ENCODE measurements around the gene FILIP1L. TPM values are rescaled to one million over a fixed set of nuclear protein-coding genes. Genes with fewer than 3 reads are reported as not detected.
A peak's percentile ranks its signal among the peaks of the same experiment; 100 is the strongest.

The FILIP1L gene
- total and polyA plus RNA-seq, 11 donors = 18.2 to 120 (median 77.3) TPM

DNA sequence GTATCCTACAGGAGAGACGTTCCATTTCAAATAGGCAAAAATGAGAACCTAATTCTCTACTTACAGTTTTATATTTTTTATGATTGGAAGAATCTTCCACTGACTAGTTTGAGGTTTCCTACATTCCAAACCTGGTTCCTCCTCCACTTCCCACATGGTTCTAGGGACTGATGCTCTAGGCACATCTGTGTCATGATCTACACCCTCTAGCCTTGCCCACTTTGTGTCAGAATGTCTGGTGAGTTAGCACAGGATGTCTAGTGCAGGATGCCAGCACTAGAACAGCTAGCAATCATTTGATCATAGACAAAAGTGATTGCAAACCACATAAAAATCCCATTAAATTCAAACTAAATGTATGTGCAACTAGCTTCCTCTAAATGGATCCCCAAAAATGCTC, 26.7 kb upstream of the FILIP1L start:
- Histone ChIP-seq H3K27ac (no peak overlapping the region), H3K4me3 (no peak overlapping the region), H3K27me3 (no peaks in the 10 kb centered on the region), H3K36me3 (no peaks in the 10 kb centered on the region), H3K4me1 (peaks cover 0 to 16% (median 6%) of the 10 kb centered on the region in 12 donors), H3K9me3 (peaks cover 0 to 15% (median 8%) of the 10 kb centered on the region in 12 donors)
- intact Hi-C loops (cut with DNase I) = no loop called here
- TF ChIP-seq POLR2A (IDR thresholded peaks at IDR 0.05) = no peak
- TF ChIP-seq, protein P1, sequence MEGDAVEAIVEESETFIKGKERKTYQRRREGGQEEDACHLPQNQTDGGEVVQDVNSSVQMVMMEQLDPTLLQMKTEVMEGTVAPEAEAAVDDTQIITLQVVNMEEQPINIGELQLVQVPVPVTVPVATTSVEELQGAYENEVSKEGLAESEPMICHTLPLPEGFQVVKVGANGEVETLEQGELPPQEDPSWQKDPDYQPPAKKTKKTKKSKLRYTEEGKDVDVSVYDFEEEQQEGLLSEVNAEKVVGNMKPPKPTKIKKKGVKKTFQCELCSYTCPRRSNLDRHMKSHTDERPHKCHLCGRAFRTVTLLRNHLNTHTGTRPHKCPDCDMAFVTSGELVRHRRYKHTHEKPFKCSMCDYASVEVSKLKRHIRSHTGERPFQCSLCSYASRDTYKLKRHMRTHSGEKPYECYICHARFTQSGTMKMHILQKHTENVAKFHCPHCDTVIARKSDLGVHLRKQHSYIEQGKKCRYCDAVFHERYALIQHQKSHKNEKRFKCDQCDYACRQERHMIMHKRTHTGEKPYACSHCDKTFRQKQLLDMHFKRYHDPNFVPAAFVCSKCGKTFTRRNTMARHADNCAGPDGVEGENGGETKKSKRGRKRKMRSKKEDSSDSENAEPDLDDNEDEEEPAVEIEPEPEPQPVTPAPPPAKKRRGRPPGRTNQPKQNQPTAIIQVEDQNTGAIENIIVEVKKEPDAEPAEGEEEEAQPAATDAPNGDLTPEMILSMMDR (IDR thresholded peaks at IDR 0.05) = no peak
- no peak for DNase-seq
- WGBS, 4 donors = 88 to 99% (median 97%) methylated on average over 1 of the region's 1 CpG
- no peak for ATAC-seq

DNA sequence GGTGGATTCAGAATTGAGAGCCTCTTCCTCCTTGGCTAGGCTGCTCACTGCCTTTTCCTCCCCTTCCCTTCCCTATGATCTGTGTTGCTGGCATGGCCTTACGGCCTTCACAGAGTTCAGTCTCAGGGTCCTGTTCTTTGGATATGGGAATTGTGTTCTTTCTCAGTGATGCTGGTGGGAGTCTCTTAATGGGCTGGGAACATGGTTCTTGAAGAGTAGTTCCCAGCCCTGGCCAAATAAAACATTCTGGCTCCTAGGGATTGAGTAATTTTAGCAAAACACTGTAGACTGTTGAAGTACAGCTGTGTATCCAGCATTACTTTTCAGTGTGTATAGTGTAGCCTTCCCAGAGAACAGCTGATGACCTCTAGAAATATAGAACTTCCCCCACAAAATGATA, 22.6 kb upstream of the FILIP1L start:
- Histone ChIP-seq H3K4me3 (no peak overlapping the region), H3K27ac (peak overlapping the region; percentile 51 to 84 (median 70)), H3K36me3 (no peaks in the 10 kb centered on the region), H3K4me1 (peaks cover 0 to 24% (median 7%) of the 10 kb centered on the region in 12 donors), H3K27me3 (no peaks in the 10 kb centered on the region), H3K9me3 (no peaks in the 10 kb centered on the region)
- ATAC-seq = peak; percentile 94 to 97 (median 95)
- intact Hi-C loops (cut with DNase I) = no loop called here
- peak in 4 of 5 donors; percentile 31 to 53 (median 42) for DNase-seq
- 51 to 72% (median 64%) methylated on average over 1 of the region's 1 CpG for WGBS, 4 donors
- TF ChIP-seq POLR2A (IDR thresholded peaks at IDR 0.05) = no peak

- Histone ChIP-seq H3K9me3 (no peaks in the 10 kb centered on the region), H3K27me3 (no peaks in the 10 kb centered on the region), H3K36me3 (no peaks in the 10 kb centered on the region), H3K27ac (no peak overlapping the region), H3K4me1 (peaks cover 0 to 19% (median 8%) of the 10 kb centered on the region in 12 donors), H3K4me3 (no peak overlapping the region)
- WGBS, 4 donors = 72 to 83% (median 77%) methylated on average over 6 of the region's 6 CpGs
- intact Hi-C loops (cut with DNase I) = no loop called here
- no peak for ATAC-seq
- TF ChIP-seq, protein P1 (IDR thresholded peaks at IDR 0.05) = no peak
- TF ChIP-seq POLR2A (IDR thresholded peaks at IDR 0.05) = no peak
- DNase-seq = no peak
Measured at GRCh38 chr3:100131241-100131640, 16.9 kb upstream of the FILIP1L start.

- no peak for TF ChIP-seq POLR2A (IDR thresholded peaks at IDR 0.05)
- TF ChIP-seq, protein P1 (IDR thresholded peaks at IDR 0.05) = no peak
- Histone ChIP-seq H3K27me3 (no peaks in the 10 kb centered on the region), H3K4me1 (peaks cover 0 to 24% (median 16%) of the 10 kb centered on the region in 12 donors), H3K27ac (peak overlapping the region in 1 of 12 donors; percentile 7), H3K9me3 (no peaks in the 10 kb centered on the region), H3K4me3 (no peak overlapping the region), H3K36me3 (no peaks in the 10 kb centered on the region)
- WGBS, 4 donors = 65 to 74% (median 73%) methylated on average over 1 of the region's 1 CpG
- intact Hi-C loops (cut with DNase I) = no loop called here
- no peak for ATAC-seq
- DNase-seq = no peak
Measured at GRCh38 chr3:100129941-100130340, 15.6 kb upstream of the FILIP1L start.

GRCh38 chr3:100128565-100128964, 14.3 kb upstream of the FILIP1L start:
- H3K9me3 ChIP-seq = no peaks in the 10 kb centered on the region
- intact Hi-C loops (cut with DNase I) = no loop called here
- H3K4me3 ChIP-seq = no peak overlapping the region
- ATAC-seq (no peak), DNase-seq (no peak)
- H3K36me3 ChIP-seq = no peaks in the 10 kb centered on the region
- H3K4me1 ChIP-seq = peaks cover 4 to 34% (median 28%) of the 10 kb centered on the region in 12 donors
- no peaks in the 10 kb centered on the region for H3K27me3 ChIP-seq
- WGBS, 4 donors = 62 to 67% (median 65%) methylated on average over 5 of the region's 5 CpGs
- TF ChIP-seq POLR2A (IDR thresholded peaks at IDR 0.05) = no peak
- TF ChIP-seq, protein P1 (IDR thresholded peaks at IDR 0.05) = no peak
- H3K27ac ChIP-seq = peak overlapping the region in 1 of 12 donors; percentile 3

Measured in heart left ventricle (tissue), 16 donors.